GM12875 (cell line): ENCODE data around the gene FASLG.
"Not testable (repeated sequence)": the region's sequence is repeated elsewhere in the genome, so short reads cannot be mapped to it uniquely, and the experiment has no call there.

Experiments
- H3K4me3 ChIP-seq: one replicate; pipeline ENCODE4 v1.5.1; 2011; ENCODE audit warnings: low read depth, low read length, control low read depth
- TF ChIP-seq, protein P1 (sequence below): IDR thresholded peaks from 2 replicates; pipeline ENCODE4 v1.5.1; 2011; ENCODE audit warnings: low read depth, mild to moderate bottlenecking, control low read depth, inconsistent platforms, low read length, moderate library complexity, borderline replicate concordance; ENCODE audit not compliant: insufficient read depth

The FASLG gene, protein sequence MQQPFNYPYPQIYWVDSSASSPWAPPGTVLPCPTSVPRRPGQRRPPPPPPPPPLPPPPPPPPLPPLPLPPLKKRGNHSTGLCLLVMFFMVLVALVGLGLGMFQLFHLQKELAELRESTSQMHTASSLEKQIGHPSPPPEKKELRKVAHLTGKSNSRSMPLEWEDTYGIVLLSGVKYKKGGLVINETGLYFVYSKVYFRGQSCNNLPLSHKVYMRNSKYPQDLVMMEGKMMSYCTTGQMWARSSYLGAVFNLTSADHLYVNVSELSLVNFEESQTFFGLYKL

DNA sequence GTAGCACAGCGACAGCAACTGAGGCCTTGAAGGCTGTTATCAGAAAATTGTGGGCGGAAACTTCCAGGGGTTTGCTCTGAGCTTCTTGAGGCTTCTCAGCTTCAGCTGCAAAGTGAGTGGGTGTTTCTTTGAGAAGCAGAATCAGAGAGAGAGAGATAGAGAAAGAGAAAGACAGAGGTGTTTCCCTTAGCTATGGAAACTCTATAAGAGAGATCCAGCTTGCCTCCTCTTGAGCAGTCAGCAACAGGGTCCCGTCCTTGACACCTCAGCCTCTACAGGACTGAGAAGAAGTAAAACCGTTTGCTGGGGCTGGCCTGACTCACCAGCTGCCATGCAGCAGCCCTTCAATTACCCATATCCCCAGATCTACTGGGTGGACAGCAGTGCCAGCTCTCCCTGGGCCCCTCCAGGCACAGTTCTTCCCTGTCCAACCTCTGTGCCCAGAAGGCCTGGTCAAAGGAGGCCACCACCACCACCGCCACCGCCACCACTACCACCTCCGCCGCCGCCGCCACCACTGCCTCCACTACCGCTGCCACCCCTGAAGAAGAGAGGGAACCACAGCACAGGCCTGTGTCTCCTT is at the start of gene FASLG:
Gene FASLG (plus strand): TSS at position 233 of the 583 bp plus-strand sequence. CDS start 99 bp downstream, at position 332.
- H3K4me3 ChIP-seq: no peak within 1 kb of the TSS
- TF ChIP-seq, protein P1, sequence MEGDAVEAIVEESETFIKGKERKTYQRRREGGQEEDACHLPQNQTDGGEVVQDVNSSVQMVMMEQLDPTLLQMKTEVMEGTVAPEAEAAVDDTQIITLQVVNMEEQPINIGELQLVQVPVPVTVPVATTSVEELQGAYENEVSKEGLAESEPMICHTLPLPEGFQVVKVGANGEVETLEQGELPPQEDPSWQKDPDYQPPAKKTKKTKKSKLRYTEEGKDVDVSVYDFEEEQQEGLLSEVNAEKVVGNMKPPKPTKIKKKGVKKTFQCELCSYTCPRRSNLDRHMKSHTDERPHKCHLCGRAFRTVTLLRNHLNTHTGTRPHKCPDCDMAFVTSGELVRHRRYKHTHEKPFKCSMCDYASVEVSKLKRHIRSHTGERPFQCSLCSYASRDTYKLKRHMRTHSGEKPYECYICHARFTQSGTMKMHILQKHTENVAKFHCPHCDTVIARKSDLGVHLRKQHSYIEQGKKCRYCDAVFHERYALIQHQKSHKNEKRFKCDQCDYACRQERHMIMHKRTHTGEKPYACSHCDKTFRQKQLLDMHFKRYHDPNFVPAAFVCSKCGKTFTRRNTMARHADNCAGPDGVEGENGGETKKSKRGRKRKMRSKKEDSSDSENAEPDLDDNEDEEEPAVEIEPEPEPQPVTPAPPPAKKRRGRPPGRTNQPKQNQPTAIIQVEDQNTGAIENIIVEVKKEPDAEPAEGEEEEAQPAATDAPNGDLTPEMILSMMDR: no peak

DNA sequence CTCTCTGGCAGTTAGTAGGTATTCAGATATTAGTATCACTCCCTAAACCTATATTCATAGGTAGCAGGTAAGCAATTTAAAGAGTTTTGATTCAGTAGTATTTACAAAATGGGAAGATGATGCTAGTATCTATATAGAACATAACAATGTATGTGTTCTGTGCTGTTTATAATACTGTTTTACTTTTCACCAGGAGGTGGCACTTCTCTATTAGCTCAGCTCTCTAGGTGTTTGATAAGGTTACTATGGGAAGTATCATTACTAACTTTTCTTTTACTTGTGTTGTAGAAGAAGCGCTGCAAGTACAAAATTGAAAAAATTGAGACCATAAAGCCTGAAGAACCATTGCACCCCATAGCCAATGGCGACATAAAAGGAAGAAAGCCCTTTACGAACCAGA is 49.4 kb upstream of the FASLG start:
- TF ChIP-seq, protein P1: peak; percentile 15; the same call in 1 of the 2 replicates
- no peak overlapping the region for H3K4me3 ChIP-seq

DNA sequence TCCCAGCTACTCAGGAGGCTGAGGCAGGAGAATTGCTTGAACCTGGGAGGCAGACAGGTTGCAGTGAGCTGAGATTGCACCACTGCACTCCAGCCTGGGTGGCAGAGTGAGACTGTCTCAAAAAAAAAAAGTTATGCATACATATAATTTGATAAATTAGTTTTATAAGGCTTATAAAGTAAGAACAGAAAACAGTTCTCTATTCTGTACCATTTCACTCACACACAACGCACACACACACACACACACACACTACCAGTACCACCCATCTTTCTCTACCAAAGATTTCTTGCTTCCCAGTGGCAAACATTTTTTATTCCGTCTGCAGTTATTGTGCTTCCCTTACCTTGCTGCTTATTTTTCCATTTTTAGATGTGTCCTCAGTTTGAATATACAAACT is 46.4 kb upstream of the FASLG start:
- TF ChIP-seq, protein P1: no peak
- no peak overlapping the region for H3K4me3 ChIP-seq

DNA sequence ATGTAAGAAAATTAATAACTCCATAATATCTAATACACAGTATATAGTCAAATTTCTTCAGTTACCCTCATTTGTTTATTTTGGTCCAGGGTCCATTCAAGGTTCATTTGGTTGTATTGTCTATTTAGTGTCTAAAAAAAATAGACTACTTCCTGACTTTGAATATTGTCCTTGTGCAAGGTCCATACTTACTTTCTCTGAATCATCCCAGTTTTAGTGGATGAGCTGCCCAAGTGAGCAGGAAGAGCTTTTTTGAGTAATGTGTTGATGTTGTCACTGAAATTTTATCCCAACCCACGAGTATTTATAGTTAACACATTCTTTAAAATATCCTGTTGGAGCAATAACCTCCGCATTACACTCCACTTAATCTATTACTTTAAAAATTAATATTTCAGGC is 45.6 kb upstream of the FASLG start:
- H3K4me3 ChIP-seq: no peak overlapping the region
- TF ChIP-seq, protein P1: no peak

DNA sequence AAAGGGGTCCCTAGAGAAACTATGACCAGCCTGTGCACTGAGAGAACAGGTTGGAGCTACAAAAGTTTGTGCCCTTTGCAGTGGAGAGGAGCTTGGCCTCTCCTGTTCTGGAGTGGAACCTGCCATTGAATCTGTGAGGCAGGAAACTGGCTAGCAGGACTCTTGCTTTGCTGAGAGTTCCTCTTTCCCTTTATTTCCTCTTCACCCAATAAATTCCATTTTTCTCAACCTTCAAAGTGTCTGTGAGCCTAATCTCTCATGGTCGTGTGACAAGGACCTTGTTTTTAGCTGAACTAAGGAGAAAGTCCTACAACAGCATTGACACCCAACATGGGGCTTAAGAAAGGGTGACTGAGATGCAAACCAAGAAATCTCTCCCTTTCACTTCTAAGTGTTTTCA is 42.7 kb upstream of the FASLG start:
- TF ChIP-seq, protein P1: no peak
- H3K4me3 ChIP-seq: no peak overlapping the region

DNA sequence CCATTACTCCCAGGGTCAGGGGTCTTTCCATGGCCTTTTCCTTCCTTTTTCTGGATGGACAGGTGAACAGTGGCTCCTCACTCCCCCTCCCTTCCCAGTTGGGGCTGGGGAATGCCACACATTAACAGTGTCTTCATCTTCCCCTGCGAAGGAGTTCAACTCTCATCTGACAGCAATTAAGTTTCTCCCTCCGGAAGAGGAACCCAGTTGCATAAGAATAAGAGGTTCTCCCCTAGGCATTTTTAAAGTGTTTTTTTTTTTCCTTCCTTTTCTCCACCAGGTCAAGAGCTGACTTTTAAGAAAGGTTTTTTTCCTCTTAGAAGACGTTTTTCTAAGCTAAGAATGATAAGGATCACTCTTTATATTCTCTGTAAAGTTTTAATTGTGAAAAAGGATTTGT is 42.3 kb upstream of the FASLG start:
- no peak overlapping the region for H3K4me3 ChIP-seq
- TF ChIP-seq, protein P1: no peak

DNA sequence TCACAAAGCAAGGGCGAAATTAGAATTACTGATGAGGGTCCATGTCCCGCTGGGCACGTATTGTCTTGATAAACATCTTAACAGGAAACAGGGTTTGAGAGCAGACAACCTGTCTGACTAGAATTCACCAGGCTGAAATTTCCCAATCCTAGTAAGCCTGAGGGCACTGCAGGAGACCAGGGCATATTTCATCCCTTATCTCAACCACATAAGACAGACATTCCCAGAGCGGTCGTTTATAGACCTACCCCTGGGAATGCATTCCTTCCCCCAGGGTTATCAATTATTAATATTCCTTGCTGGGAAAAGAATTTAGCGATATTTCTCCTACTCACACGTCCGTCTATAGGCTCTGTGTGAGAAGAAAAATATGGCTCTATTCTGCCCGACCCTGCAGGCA is 38.3 kb upstream of the FASLG start:
- not testable (repeated sequence) for H3K4me3 ChIP-seq

DNA sequence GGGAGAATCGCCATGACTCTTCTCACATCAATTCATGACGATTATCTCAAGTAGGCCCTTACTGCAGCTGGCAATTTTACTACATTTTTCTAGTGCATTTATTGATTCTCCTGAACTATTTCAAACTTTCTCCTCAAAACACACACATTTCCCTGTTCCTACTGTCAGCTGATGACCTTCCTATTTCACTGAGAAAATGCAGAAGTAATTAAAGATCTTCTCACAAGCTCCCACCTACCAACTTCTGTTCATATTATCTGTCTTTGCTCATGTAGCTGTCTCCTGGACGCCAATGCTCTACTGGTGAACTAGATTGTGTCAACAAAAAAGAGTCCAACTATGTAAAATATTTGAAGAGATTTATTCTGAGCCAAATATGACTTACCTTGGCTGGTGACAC is 36.4 kb upstream of the FASLG start:
- TF ChIP-seq, protein P1: no peak
- H3K4me3 ChIP-seq: no peak overlapping the region
